K562 (cell line): ENCODE measurements around the gene SLAMF8. TPM values are rescaled to one million over a fixed set of nuclear protein-coding genes. Genes with fewer than 3 reads are reported as not detected.

ENCODE experiments used
- ATF7 ChIP-seq: fragments of 450-650 bp; IDR thresholded peaks from 2 replicates; pipeline ENCODE4 v1.7.1; 2014; ENCODE audit warnings: mild to moderate bottlenecking, moderate library complexity
- BACH1 ChIP-seq: fragments of 200-800 bp; sonication (Bioruptor generic); IDR thresholded peaks from 2 replicates; pipeline ENCODE4 v1.6.1; 2016; ENCODE audit warnings: missing genetic modification characterization, missing compliant biosample characterization
- C11orf30 ChIP-seq: fragments of 450-650 bp; IDR thresholded peaks from 2 replicates; pipeline ENCODE4 v1.6.1; 2016; ENCODE audit warnings: low read depth, mild to moderate bottlenecking
- EP300 ChIP-seq: IDR thresholded peaks from 2 replicates; pipeline ENCODE4 v1.6.1; 2012; ENCODE audit warnings: low read length, improper control_type of control experiment
- FOSL1 ChIP-seq: fragments of 200-800 bp; sonication (Bioruptor generic); conservative IDR thresholded peaks from 2 replicates; pipeline ENCODE4 v1.6.1; 2016; ENCODE audit warnings: missing genetic modification characterization, missing compliant biosample characterization
- JUN ChIP-seq, 2 experiments: sonication (generic) in 1 of 2; formaldehyde crosslinking in 1 of 2; IDR thresholded peaks; 2 replicates each; pipeline versions ENCODE4 v1.6.1 to v1.8.0; 2012 to 2022; ENCODE audit warnings: borderline replicate concordance in 2 of 2, mild to moderate bottlenecking in 2 of 2, improper control_type of control experiment in 1 of 2, low read depth in 1 of 2, low read length in 1 of 2, missing genetic modification reagents in 1 of 2
- SAFB2 ChIP-seq: fragments of 200-400 bp; formaldehyde crosslinking; IDR thresholded peaks from 2 replicates; pipeline ENCODE4 v1.6.1; 2018; ENCODE audit warnings: borderline replicate concordance, low read length, low read depth, moderate library complexity; ENCODE audit not compliant: severe bottlenecking
- SIX5 ChIP-seq, 2 experiments: IDR thresholded peaks; 2 replicates each; pipeline ENCODE4 v1.6.1; 2011; ENCODE audit warnings: low read length in 2 of 2, borderline replicate concordance in 1 of 2, low read depth in 1 of 2, mild to moderate bottlenecking in 1 of 2, moderate library complexity in 1 of 2; ENCODE audit not compliant: insufficient read depth in 1 of 2
- TAF9B ChIP-seq: fragments of 450-650 bp; IDR thresholded peaks from 2 replicates; pipeline ENCODE4 v1.6.1; 2018; ENCODE audit warnings: mild to moderate bottlenecking; ENCODE audit not compliant: partially characterized antibody
- TOE1 ChIP-seq, 2 experiments: fragments of 450-650 bp in 1 of 2; sonication (generic) in 1 of 2; formaldehyde crosslinking in 1 of 2; IDR thresholded peaks; 2 replicates each; pipeline versions ENCODE4 v1.7.1 to v1.8.0; 2016 to 2022; ENCODE audit warnings: borderline replicate concordance in 2 of 2, mild to moderate bottlenecking in 2 of 2, antibody characterized with exemption in 1 of 2, inconsistent platforms in 1 of 2, low read depth in 1 of 2, missing genetic modification reagents in 1 of 2, moderate library complexity in 1 of 2
- TRIM24 ChIP-seq, 2 experiments: fragments of 450-650 bp; IDR thresholded peaks; 2 replicates each; pipeline ENCODE4 v1.6.1; 2016
- ZNF3 ChIP-seq: fragments of 250-450 bp; sonication (Bioruptor Pico); IDR thresholded peaks from 2 replicates; pipeline ENCODE4 v1.5.0; 2021; ENCODE audit warnings: mild to moderate bottlenecking, moderate library complexity
- polyA plus RNA-seq, 8 experiments: library from polyadenylated mRNA; depleted of rRNA in 4 of 8; stranded (reverse) in 5 of 8; unstranded in 3 of 8; fragments of >200 nt; fragmentation: Nextera tagmentation in 2 of 8; fragmentation: Illumina TruSeq in 1 of 8; extraction: Ambion mirVana in 2 of 8; extraction: Trizol in 1 of 8; gene quantifications; 2 replicates each; pipeline versions ENCODE4 v1.2.1 to v1.2.3, GENCODE V29; 2011 to 2014; ENCODE audit warnings: inconsistent platforms in 1 of 8, missing spikeins in 1 of 8
- total RNA-seq, 7 experiments: library from RNA; depleted of rRNA in 6 of 7; stranded (reverse); fragments of >200 nt in 6 of 7; fragmentation: Illumina TruSeq in 2 of 7; extraction: Trizol in 2 of 7; gene quantifications; 2 replicates each; pipeline versions ENCODE4 v1.2.1 to v1.2.3, GENCODE V29; 2011 to 2021; ENCODE audit warnings: low replicate concordance in 1 of 7
- TF ChIP-seq, protein P1 (sequence below): fragments of 250-450 bp; sonication (Bioruptor Pico); IDR thresholded peaks from 2 replicates; pipeline ENCODE4 v1.5.0; 2021; ENCODE audit warnings: mild to moderate bottlenecking, moderate library complexity
- TF ChIP-seq, protein P2 (sequence below), 2 experiments: fragments of 450-650 bp; IDR thresholded peaks; 2 replicates each; pipeline ENCODE4 v1.6.1; 2016; ENCODE audit warnings: mild to moderate bottlenecking in 2 of 2, borderline replicate concordance in 1 of 2, low read depth in 1 of 2, moderate library complexity in 1 of 2

Gene SLAMF8
- total and polyA plus RNA-seq, 9 of the 15 experiments (the other 6 are each of a cell fraction or from before 2014, with no cell fraction given) = not detected

DNA sequence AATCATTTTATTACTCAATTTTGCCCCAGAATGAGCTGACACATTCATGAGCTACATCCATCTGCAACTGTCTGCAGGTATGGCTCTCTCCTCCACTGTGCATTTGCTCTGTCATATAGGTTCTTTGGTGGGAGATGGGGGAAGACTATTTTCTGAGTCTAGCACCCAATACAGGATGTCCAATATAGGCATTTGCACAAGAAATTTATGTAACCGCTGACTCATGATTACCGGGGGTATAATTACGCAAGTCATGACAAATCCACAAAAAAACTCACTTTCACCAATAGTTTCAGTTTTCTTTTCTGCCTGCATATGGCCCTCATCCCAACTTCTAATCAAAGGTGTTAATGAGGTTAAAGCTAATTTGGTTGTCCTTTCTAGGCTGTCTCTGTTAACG, 53.3 kb downstream of the SLAMF8 start (continued):
- TF ChIP-seq, protein P1, sequence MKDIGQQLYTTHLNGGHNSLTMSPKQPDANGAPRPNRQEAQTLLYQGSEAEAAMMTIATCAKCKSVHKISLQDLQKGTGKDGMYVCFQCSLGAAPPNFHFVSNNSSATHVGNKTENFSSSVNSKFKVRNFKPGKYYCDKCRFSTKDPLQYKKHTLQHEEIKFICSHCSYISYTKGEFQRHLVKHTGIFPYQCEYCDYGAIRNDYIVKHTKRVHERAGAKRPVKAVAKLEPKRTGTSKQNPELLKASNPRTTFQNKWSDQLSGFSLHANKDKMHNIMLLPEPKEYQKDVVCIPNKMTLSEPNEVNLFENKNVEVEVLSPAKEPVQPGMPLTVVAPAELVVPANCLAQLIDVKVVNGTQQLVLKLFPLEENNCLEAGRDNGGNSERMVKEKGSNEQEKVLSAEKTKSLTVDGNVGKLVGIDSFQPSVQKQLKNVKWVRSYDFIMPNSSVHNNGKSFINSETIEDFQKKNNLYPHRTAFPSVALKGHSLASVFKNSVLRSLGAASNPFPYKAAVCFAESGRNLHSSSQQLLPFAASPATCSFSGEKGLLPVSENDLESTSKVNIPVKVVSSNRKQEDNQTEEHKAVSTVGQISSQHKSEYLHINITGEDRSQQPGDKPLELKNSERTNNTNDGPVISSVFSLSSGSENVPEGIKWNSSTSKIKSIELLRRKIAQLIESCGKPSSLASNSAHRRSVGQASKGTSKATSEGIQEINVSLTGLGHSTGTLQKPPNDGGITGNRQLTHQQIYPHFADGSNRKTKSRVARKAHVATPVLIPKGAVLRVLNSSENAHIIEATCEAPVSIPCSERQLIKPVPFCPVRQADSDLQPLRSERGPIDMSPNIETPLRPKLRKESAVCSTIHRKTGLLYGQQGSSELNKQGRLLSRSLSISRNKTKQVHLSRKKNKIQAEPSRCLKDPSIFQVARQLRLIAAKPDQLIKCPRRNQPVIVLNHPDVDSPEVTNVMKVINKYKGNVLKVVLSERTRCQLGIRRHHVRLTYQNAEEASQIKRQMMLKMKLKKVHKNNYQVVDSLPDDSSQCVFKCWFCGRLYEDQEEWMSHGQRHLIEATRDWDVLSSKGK (CRISPR knock-in tag) = no peak
- peak; percentile 49 for TF ChIP-seq TAF9B
- peak; percentile 28; the same call in 1 of the 2 replicates for TF ChIP-seq ATF7
- peak; percentile 37; the same call in 1 of the 2 replicates for TF ChIP-seq EP300
- TF ChIP-seq FOSL1 (tag) = peak; percentile 80
- peak; percentile 99 for TF ChIP-seq C11orf30
- TF ChIP-seq SIX5 (IDR thresholded peaks at IDR 0.05; ENCODE audit: borderline replicate concordance in 1 of 2, insufficient read depth in 1 of 2, low read depth in 1 of 2, low read length in 2 of 2) = no peak
- TF ChIP-seq ZNF3 (CRISPR knock-in tag) = no peak
- no peak for TF ChIP-seq TOE1 (IDR thresholded peaks at IDR 0.05; ENCODE audit: borderline replicate concordance)
- no peak for TF ChIP-seq TOE1 (CRISPR knock-in tag; IDR thresholded peaks at IDR 0.05; ENCODE audit: borderline replicate concordance, low read depth)
- peak; percentile 67 to 77 for TF ChIP-seq TRIM24 (IDR thresholded peaks at IDR 0.05)
- TF ChIP-seq, protein P2, sequence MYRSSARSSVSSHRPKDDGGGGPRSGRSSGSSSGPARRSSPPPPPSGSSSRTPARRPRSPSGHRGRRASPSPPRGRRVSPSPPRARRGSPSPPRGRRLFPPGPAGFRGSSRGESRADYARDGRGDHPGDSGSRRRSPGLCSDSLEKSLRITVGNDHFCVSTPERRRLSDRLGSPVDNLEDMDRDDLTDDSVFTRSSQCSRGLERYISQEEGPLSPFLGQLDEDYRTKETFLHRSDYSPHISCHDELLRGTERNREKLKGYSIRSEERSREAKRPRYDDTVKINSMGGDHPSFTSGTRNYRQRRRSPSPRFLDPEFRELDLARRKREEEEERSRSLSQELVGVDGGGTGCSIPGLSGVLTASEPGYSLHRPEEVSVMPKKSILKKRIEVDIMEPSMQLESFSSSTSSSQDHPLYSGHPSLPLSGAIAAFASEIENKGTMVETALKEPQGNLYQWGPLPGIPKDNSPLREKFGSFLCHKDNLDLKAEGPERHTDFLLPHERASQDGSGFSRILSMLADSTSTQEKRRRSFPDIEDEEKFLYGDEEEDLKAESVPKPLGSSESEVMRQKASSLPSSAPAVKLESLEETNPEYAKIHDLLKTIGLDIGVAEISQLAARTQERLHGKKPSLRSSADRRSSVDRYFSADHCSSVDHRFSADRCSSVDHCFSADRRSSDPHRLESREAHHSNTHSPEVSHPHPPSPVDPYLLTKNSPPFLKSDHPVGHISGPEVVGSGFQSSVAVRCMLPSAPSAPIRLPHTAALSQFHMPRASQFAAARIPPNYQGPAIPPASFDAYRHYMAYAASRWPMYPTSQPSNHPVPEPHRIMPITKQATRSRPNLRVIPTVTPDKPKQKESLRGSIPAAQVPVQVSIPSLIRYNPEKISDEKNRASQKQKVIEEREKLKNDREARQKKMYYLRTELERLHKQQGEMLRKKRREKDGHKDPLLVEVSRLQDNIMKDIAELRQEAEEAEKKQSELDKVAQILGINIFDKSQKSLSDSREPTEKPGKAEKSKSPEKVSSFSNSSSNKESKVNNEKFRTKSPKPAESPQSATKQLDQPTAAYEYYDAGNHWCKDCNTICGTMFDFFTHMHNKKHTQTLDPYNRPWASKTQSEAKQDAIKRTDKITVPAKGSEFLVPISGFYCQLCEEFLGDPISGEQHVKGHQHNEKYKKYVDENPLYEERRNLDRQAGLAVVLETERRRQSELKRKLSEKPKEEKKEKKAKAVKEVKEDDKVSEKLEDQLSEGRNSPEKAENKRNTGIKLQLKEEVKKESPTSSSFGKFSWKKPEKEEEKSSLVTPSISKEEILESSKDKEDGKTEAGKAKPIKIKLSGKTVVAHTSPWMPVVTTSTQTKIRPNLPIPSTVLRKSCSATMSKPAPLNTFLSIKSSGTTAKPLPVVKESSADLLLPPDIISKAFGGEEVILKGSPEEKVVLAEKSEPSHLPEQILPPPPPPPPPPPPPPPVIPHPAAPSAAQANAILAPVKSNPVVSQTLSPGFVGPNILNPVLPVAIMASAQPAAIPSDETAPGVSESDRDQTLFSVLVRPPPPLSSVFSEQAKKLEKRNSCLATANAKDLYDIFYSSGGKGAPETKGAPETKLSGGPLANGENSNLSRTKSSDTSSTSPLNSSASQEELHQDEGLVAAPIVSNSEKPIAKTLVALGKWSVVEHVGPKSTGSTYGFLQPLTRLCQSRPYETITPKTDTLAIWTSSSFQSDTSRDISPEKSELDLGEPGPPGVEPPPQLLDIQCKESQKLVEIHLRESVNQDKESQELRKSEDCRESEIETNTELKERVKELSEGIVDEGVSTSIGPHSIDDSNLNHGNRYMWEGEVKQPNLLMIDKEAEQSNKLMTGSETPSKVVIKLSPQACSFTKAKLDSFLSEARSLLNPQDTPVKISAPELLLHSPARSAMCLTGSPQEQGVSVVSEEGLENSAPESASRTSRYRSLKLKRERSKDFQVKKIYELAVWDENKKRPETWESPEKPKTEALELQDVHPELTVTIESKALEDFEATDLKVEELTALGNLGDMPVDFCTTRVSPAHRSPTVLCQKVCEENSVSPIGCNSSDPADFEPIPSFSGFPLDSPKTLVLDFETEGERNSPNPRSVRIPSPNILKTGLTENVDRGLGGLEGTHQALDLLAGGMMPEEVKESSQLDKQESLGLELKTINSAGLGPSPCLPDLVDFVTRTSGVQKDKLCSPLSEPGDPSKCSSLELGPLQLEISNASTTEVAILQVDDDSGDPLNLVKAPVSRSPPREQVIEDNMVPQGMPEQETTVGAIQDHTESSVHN (IDR thresholded peaks at IDR 0.05; ENCODE audit: borderline replicate concordance in 1 of 2, low read depth in 1 of 2) = peak in 1 of 2 experiments; percentile 88; a peak in 2 of 4 replicates
- TF ChIP-seq JUN (IDR thresholded peaks at IDR 0.05; ENCODE audit: borderline replicate concordance, low read depth, low read length) = 0 out of 2 replicates have a peak, but pooled peaks have one; percentile 20
- TF ChIP-seq JUN (CRISPR knock-in tag; IDR thresholded peaks at IDR 0.05; ENCODE audit: borderline replicate concordance) = no peak
- TF ChIP-seq BACH1 (tag) = peak; percentile 94
- no peak for TF ChIP-seq SAFB2
